Tibial artery (tissue), 4 donors: ENCODE data around the gene C19orf81.
"Not testable (repeated sequence)": the region's sequence is repeated elsewhere in the genome, so short reads cannot be mapped to it uniquely, and the experiment has no call there.

ENCODE experiments used
- DNase-seq, 2 donors: peaks; one replicate each; pipeline ENCODE4 v3.0.0-alpha.2; 2019
- H3K27ac ChIP-seq, 2 donors: fragments of 200-600 bp; sonication (generic) in 1 of 2; 1 replicate in 1 of 2; 2 replicates in 1 of 2; pipeline ENCODE4 v1.5.1; 2018 to 2019; ENCODE audit warnings: mild to moderate bottlenecking in 1 of 2
- H3K27me3 ChIP-seq, 2 donors: fragments of 200-600 bp; sonication (generic) in 1 of 2; one replicate each; pipeline versions ENCODE4 v1.5.1 to v1.6.0; 2016 to 2019
- H3K36me3 ChIP-seq, 3 donors: fragments of 200-600 bp; sonication (generic) in 2 of 3; one replicate each; pipeline ENCODE4 v1.5.1; 2016 to 2019; ENCODE audit warnings: mild to moderate bottlenecking in 2 of 3
- H3K4me1 ChIP-seq, 4 donors: fragments of 200-600 bp; sonication (generic) in 2 of 4; 1 replicate in 3 of 4; 2 replicates in 1 of 4; pipeline ENCODE4 v1.5.1; 2016 to 2019
- H3K4me3 ChIP-seq, 2 donors: fragments of 200-600 bp; sonication (generic) in 1 of 2; 1 replicate in 1 of 2; 2 replicates in 1 of 2; pipeline ENCODE4 v1.5.1; 2018 to 2019; ENCODE audit warnings: mild to moderate bottlenecking in 2 of 2
- H3K9me3 ChIP-seq, 3 donors: fragments of 200-600 bp; sonication (generic) in 1 of 3; one replicate each; pipeline ENCODE4 v1.5.1; 2016 to 2019
- CTCF ChIP-seq, 2 experiments: fragments of 200-600 bp in 1 of 2; fragments of 450-650 bp in 1 of 2; IDR thresholded peaks; one replicate each; pipeline ENCODE4 v1.5.1; 2017 to 2019; ENCODE audit warnings: antibody characterized with exemption in 2 of 2, mild to moderate bottlenecking in 1 of 2, moderate library complexity in 1 of 2
- intact Hi-C: fragments of 100-400 bp; cut with DNase I; formaldehyde crosslinking; loops from one replicate; pipeline ENCODE4 v1.15.0; 2023; ENCODE audit warnings: low total_unique reads

The C19orf81 gene

GRCh38 chr19:50607388-50607787, 41.9 kb upstream of the C19orf81 start:
- H3K36me3 ChIP-seq = no peaks in the 10 kb centered on the region
- TF ChIP-seq CTCF (IDR thresholded peaks at IDR 0.05) = no peak
- intact Hi-C loops = no loop called here
- peaks cover 0 to 5% (median 0%) of the 10 kb centered on the region in 4 donors for H3K4me1 ChIP-seq
- peaks cover 0 to 28% of the 10 kb centered on the region in 2 donors for H3K27me3 ChIP-seq
- no peak overlapping the region for H3K4me3 ChIP-seq
- H3K27ac ChIP-seq = no peak overlapping the region
- no peaks in the 10 kb centered on the region for H3K9me3 ChIP-seq
- no peak for DNase-seq

DNA sequence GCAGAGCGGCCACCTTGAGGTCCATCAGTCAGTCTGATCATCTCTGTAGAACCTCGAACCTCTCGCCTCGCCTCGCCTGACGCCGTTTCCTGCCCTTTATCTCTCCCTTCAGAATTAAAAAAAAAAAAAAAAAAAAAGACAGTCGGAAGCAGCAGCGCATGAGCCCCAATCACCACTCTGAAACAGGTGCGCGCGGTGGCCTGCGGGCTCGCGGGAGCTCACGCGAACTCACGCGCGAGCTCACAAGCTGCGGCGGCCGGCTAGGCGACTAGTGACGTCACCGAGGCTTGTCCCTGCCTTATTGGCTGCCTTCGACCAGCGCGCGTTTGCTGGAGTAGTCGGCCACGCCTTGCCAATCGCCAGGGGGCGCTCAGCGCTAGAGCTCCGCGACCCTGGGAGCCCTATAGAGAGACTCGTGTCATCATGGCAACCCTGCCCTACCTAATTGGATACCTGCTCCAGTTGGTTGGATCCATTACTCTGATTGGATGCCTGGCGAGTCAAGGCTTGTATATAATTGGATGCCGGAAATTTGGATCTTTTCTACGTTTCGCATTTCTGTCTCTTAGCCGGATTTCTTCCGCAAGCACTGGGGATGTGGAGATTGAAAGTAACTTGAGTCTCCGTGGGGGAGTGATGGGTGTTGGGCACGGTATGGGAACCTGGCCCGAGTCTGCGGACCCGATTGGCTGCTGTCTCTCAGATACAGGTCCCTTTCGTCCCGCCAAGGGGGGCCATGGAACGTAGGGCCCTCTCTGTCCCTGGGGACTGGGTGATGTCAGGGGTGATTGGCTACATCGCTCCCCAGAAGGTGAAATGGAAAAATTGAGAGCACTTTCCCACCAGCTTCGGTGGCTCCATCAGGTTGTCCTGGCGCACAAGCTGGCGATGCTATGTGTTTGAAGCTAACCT, 41.1 kb upstream of the C19orf81 start:
- no peak for TF ChIP-seq CTCF (IDR thresholded peaks at IDR 0.05)
- intact Hi-C loops = no loop called here
- peaks cover 0 to 24% of the 10 kb centered on the region in 2 donors for H3K27me3 ChIP-seq
- no peaks in the 10 kb centered on the region for H3K9me3 ChIP-seq
- H3K4me1 ChIP-seq = peaks cover 0 to 5% (median 0%) of the 10 kb centered on the region in 4 donors
- no peak overlapping the region for H3K27ac ChIP-seq
- peak in 1 of 2 donors; percentile 46 for DNase-seq
- no peaks in the 10 kb centered on the region for H3K36me3 ChIP-seq
- no peak overlapping the region for H3K4me3 ChIP-seq

DNA sequence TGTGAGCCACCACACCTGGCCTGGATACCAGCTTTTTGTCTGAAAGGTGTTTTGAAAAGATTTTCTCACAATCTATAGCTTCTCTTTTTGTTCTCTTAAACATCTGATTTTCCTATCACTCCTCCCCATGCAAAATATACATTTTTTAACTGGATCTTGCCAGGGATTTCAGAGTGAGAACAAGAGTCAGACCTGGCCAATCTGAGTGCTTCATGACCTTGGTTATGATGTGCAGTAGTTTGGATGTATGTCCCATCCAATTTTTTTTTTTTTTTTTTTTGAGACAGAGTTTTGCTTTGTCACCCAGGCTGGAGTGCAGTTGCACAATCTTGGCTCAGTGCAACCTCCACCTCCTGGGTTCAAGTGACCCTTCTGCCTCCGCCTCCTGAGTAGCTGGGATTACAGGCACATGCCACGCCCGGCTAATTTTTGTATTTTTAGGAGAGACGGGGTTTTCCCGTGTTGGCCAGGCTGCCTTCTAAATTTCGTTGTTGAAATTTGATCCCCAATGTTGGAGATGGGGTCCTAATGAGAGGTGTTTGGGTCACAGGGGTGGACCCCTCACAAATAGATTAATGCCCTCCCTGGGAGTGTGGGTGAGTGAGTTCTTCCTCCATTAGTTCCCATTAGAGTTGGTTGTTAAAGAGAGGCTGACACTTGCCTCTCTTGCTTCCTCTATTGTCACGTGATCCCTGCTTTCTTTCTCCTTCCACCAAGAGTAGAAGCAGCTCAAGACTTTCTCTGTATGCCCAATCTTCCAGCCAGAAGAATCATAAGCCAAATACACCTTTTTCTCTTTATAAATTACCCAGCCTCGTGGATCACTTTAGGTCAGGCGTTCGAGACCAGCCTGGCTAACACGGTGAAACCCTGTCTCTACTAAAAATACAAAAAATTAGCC, 36.5 kb upstream of the C19orf81 start:
- intact Hi-C loops, H3K27ac ChIP-seq, H3K36me3 ChIP-seq, H3K4me1 ChIP-seq, H3K4me3 ChIP-seq, H3K9me3 ChIP-seq, DNase-seq, H3K27me3 ChIP-seq: not testable (repeated sequence)

- H3K27ac ChIP-seq, H3K9me3 ChIP-seq, H3K4me1 ChIP-seq, DNase-seq, intact Hi-C loops, H3K27me3 ChIP-seq, H3K36me3 ChIP-seq, H3K4me3 ChIP-seq: not testable (repeated sequence)
Measured at GRCh38 chr19:50618379-50618778, 30.9 kb upstream of the C19orf81 start.

- H3K9me3 ChIP-seq, H3K36me3 ChIP-seq, H3K4me1 ChIP-seq, H3K27me3 ChIP-seq, DNase-seq, H3K4me3 ChIP-seq, intact Hi-C loops, H3K27ac ChIP-seq: not testable (repeated sequence)
Measured at GRCh38 chr19:50619184-50619583, 30.1 kb upstream of the C19orf81 start.

DNA sequence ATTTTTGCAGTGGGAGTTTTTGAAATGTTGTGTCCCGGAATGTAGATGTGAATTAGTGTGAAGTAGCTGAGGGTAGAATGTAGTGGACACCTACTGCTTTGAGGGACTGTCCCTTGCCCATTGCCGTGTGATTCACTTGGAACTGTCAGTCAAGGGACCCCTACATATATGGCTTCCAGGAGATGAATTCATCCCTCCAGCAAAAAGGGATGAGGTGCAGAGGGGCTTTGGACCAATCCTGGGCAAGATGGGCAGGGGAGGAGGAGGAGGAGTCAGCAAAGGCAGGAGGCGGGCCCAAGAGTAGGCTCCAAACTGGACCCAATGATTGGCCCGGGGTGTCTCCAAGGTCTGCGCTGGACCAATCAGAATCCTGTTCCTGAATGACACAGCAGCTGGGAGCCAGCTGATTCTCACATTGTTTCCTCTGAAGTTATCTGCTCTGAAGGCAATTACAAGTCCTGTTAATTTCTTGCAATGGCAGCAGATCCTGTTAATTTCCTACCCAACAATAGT, 28.8 kb upstream of the C19orf81 start:
- H3K36me3 ChIP-seq, H3K4me3 ChIP-seq, H3K9me3 ChIP-seq, H3K27ac ChIP-seq, intact Hi-C loops, DNase-seq, H3K27me3 ChIP-seq, H3K4me1 ChIP-seq: not testable (repeated sequence)

GRCh38 chr19:50624949-50625600, 24.2 kb upstream of the C19orf81 start:
- no peak for DNase-seq
- H3K36me3 ChIP-seq = no peaks in the 10 kb centered on the region
- TF ChIP-seq CTCF (IDR thresholded peaks at IDR 0.05) = no peak

More at GRCh38 chr19:50624949-50625600, 24.2 kb upstream of the C19orf81 start:
- Histone ChIP-seq H3K9me3 (no peaks in the 10 kb centered on the region), H3K4me3 (no peak overlapping the region), H3K27ac (no peak overlapping the region), H3K27me3 (peaks cover 0 to 16% of the 10 kb centered on the region in 2 donors), H3K4me1 (no peaks in the 10 kb centered on the region)
- intact Hi-C loops = no loop called here
